ENCODE results near the gene MGME1.

DNA sequence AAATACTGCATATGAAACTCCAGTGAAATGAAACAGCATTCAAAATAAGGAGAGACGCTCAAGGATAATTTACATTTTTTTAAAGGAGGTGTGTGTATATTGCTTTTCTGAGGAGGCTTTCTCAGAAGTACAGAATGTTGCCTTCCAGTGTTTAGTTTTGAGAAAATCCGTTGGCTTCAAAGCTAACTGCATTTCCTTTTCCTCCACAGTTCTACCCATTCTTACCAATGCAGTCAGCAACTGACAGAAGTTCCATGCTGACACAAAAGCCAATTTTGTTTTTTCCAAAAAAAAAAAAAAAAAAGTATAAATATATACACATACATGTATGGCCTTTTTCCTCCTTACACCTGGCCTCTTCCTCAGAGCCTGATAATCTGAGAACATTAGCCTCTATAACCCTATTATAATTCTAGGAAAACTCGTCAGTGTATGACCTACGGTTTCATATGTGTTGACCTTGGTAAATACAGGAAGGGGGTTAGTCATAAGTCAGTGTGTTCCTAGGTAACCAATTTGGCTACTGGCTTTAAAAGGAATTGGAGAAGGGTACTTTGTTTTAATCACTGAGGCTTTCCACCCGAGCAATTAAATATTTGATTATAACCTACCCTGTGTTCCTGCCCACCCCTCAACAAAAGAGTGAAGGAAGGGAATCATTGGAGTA is 24.2 kb downstream of the MGME1 start:
- TF ChIP-seq, protein P1, sequence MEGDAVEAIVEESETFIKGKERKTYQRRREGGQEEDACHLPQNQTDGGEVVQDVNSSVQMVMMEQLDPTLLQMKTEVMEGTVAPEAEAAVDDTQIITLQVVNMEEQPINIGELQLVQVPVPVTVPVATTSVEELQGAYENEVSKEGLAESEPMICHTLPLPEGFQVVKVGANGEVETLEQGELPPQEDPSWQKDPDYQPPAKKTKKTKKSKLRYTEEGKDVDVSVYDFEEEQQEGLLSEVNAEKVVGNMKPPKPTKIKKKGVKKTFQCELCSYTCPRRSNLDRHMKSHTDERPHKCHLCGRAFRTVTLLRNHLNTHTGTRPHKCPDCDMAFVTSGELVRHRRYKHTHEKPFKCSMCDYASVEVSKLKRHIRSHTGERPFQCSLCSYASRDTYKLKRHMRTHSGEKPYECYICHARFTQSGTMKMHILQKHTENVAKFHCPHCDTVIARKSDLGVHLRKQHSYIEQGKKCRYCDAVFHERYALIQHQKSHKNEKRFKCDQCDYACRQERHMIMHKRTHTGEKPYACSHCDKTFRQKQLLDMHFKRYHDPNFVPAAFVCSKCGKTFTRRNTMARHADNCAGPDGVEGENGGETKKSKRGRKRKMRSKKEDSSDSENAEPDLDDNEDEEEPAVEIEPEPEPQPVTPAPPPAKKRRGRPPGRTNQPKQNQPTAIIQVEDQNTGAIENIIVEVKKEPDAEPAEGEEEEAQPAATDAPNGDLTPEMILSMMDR (IDR thresholded peaks at IDR 0.05), result no peak
- no peak for TF ChIP-seq POLR2A (IDR thresholded peaks at IDR 0.05)
